ENCODE data around the gene LOXL3.

DNA sequence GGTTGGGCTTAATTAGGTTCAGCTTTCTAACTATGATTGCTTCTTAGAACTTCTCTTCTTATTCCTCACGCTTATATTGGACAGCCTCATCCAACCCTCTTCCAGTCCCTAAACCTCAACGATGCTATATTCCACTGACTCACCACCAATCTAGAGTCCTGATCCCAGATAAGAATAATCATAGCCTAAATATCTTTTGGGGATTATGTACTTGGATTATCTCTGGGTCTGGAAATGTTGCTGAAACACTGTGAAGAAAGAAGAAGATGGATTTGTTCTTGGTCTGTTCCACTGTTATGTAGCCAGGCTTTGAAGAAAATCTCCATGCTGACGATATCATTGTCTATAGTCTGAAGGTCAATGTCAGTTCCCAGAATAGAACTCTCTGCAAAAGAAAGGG, 27.7 kb upstream of the LOXL3 start:
- TF ChIP-seq, protein P1, sequence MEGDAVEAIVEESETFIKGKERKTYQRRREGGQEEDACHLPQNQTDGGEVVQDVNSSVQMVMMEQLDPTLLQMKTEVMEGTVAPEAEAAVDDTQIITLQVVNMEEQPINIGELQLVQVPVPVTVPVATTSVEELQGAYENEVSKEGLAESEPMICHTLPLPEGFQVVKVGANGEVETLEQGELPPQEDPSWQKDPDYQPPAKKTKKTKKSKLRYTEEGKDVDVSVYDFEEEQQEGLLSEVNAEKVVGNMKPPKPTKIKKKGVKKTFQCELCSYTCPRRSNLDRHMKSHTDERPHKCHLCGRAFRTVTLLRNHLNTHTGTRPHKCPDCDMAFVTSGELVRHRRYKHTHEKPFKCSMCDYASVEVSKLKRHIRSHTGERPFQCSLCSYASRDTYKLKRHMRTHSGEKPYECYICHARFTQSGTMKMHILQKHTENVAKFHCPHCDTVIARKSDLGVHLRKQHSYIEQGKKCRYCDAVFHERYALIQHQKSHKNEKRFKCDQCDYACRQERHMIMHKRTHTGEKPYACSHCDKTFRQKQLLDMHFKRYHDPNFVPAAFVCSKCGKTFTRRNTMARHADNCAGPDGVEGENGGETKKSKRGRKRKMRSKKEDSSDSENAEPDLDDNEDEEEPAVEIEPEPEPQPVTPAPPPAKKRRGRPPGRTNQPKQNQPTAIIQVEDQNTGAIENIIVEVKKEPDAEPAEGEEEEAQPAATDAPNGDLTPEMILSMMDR (IDR thresholded peaks at IDR 0.05), result no peak
- TF ChIP-seq NFIC (IDR thresholded peaks at IDR 0.05; ENCODE audit: borderline replicate concordance), result no peak
- TF ChIP-seq, protein P2, sequence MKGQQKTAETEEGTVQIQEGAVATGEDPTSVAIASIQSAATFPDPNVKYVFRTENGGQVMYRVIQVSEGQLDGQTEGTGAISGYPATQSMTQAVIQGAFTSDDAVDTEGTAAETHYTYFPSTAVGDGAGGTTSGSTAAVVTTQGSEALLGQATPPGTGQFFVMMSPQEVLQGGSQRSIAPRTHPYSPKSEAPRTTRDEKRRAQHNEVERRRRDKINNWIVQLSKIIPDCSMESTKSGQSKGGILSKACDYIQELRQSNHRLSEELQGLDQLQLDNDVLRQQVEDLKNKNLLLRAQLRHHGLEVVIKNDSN (IDR thresholded peaks at IDR 0.05; ENCODE audit: borderline replicate concordance, low read depth), result no peak
